HFF-Myc (cell line): Measurements from ENCODE around the gene TOR3A.

Experiments used
- DNase-seq: peaks from one replicate; pipeline ENCODE4 v3.0.0-alpha.2; 2011; ENCODE audit warnings: low read depth; ENCODE audit errors: extremely low read depth
- H3K4me3 ChIP-seq: replicated peaks from 2 replicates; pipeline ENCODE4 v1.5.1; 2011; ENCODE audit warnings: low read depth, mild to moderate bottlenecking, control low read depth, low read length
- CTCF ChIP-seq: IDR thresholded peaks from 2 replicates; pipeline ENCODE4 v1.5.1; 2012; ENCODE audit warnings: mild to moderate bottlenecking, low read depth, low read length, control low read depth; ENCODE audit errors: missing control alignments

The TOR3A gene

DNA sequence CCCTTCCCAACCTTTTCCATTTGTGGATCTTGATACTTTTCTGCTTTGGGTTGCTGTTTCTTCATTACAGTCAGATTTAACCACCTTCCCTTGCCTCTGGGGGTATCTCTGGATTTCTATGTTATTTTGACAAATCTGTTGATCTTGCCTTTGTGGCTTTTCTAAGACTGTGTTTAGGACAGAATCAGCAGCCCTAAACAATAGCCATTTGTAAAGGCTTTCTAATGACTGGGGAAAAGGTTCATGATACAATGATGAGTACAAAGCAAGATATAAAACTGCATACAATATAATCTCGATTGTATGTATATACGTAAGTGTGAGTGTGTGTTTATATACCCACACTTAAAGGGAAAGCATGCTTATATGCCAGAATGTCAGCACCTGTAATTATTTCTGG lies 28.4 kb upstream of the TOR3A start:
- no peak overlapping the region for H3K4me3 ChIP-seq
- DNase-seq = no peak
- TF ChIP-seq CTCF = no peak

DNA sequence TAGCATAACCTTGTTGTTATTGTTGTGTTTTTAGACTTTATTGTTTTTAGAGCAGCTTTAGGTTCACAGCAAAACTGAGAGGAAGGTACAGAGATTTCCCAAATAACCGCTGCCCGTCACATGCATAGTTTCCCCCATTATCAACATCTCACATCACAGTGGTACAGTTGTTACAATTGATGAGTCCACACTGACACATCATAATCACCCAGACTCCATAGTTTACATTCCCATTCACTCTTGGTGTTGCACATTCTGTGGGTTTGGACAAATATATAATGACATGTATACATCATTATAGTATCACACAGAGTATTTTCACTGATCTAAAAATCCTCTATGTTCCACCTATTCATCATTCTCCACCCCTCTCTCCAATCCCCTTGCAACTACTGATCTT lies 25.9 kb upstream of the TOR3A start:
- no peak for DNase-seq
- no peak for TF ChIP-seq CTCF
- no peak overlapping the region for H3K4me3 ChIP-seq

GRCh38 chr1:179058487-179059483 lies 23.1 kb upstream of the TOR3A start:
- no peak overlapping the region for H3K4me3 ChIP-seq
- no peak for TF ChIP-seq CTCF
- no peak for DNase-seq

DNA sequence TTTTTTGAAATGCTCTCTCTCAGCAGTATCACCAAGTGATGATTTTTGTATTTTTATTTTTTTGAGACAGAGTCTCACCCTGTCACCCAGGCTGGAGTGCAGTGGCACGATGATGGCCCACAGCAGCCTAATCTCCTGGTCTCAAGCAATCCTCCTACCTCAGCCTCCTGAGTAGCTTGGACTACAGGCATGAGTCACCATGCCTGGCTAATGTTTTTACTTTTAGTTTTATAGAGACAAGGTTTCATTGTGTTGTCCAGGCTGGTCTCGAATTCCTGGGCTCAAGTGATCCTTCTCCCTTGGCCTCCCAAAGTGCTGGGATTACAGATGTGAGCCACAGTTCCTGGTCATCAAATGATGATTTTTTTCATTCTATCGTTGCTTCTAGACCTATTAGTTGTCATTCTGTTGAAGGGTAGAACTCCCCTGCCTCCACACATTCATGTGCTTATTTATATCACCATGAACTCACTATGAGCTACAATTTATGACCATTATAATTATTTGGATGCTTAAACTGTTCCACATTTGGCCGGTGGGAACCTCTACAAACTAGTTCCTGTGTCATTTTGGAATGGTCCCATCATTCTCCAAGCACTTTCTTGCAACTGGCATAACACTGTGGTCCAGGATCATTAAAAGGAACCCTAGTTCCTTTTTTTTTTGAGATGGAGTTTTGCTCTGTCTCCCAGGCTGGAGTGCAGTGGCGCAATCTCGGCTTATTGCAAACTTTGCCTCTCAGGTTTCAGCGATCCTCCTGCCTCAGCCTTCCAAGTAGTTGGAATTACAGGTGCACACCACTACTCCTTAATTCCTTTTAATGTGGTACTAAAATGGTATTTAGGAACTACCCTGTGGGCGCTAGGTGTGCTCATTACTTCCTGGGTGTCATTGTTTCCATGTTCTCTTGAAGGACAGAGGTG lies 20.2 kb upstream of the TOR3A start:
- no peak for TF ChIP-seq CTCF
- DNase-seq = no peak

GRCh38 chr1:179066471-179066870 lies 15.4 kb upstream of the TOR3A start:
- no peak for DNase-seq
- no peak for TF ChIP-seq CTCF
- no peak overlapping the region for H3K4me3 ChIP-seq

More for the DNA sequence above, 20.2 kb upstream of the TOR3A start:
- H3K4me3 ChIP-seq = no peak overlapping the region

- no peak for DNase-seq
- no peak overlapping the region for H3K4me3 ChIP-seq
- TF ChIP-seq CTCF = no peak
Measured at GRCh38 chr1:179077396-179077795, 4.5 kb upstream of the TOR3A start.
